ENCODE data around the gene ZNF530.

ZNF530 gene

DNA sequence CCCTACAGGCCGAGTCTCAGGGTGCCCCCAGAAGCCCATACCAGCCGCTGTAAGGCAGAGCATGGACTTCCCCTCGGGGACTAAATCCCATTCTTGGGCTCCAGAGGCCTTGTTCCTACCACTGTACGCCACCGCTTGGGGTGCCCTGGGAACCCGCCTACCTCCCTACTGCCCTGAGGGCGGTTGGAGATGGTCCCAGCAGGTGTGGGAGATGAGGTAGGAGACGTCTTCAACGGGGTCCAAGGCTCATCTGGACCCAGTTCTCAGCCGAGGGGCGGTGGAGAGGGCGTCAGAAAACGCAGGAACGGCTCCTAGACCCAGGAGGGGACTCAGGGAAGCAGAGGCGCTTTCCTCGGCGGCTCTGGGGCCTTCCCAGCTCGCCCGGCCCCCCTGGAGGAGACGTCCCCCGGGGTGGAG, 16.6 kb upstream of the ZNF530 start:
- TF ChIP-seq GLIS3 (CRISPR knock-in tag; IDR thresholded peaks at IDR 0.05) = no peak
- TF ChIP-seq SNAI2 (CRISPR knock-in tag; IDR thresholded peaks at IDR 0.05) = no peak
- TF ChIP-seq ZNF565 (CRISPR knock-in tag; conservative IDR thresholded peaks at IDR 0.05; ENCODE audit: low read depth) = no peak
- no peak for TF ChIP-seq TOX (CRISPR knock-in tag; IDR thresholded peaks at IDR 0.05; ENCODE audit: borderline replicate concordance)
- TF ChIP-seq, protein P1, sequence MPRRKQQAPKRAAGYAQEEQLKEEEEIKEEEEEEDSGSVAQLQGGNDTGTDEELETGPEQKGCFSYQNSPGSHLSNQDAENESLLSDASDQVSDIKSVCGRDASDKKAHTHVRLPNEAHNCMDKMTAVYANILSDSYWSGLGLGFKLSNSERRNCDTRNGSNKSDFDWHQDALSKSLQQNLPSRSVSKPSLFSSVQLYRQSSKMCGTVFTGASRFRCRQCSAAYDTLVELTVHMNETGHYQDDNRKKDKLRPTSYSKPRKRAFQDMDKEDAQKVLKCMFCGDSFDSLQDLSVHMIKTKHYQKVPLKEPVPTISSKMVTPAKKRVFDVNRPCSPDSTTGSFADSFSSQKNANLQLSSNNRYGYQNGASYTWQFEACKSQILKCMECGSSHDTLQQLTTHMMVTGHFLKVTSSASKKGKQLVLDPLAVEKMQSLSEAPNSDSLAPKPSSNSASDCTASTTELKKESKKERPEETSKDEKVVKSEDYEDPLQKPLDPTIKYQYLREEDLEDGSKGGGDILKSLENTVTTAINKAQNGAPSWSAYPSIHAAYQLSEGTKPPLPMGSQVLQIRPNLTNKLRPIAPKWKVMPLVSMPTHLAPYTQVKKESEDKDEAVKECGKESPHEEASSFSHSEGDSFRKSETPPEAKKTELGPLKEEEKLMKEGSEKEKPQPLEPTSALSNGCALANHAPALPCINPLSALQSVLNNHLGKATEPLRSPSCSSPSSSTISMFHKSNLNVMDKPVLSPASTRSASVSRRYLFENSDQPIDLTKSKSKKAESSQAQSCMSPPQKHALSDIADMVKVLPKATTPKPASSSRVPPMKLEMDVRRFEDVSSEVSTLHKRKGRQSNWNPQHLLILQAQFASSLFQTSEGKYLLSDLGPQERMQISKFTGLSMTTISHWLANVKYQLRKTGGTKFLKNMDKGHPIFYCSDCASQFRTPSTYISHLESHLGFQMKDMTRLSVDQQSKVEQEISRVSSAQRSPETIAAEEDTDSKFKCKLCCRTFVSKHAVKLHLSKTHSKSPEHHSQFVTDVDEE (CRISPR knock-in tag; IDR thresholded peaks at IDR 0.05) = no peak
- TF ChIP-seq, protein P2, sequence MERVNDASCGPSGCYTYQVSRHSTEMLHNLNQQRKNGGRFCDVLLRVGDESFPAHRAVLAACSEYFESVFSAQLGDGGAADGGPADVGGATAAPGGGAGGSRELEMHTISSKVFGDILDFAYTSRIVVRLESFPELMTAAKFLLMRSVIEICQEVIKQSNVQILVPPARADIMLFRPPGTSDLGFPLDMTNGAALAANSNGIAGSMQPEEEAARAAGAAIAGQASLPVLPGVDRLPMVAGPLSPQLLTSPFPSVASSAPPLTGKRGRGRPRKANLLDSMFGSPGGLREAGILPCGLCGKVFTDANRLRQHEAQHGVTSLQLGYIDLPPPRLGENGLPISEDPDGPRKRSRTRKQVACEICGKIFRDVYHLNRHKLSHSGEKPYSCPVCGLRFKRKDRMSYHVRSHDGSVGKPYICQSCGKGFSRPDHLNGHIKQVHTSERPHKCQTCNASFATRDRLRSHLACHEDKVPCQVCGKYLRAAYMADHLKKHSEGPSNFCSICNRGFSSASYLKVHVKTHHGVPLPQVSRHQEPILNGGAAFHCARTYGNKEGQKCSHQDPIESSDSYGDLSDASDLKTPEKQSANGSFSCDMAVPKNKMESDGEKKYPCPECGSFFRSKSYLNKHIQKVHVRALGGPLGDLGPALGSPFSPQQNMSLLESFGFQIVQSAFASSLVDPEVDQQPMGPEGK (CRISPR knock-in tag; IDR thresholded peaks at IDR 0.05; ENCODE audit: borderline replicate concordance) = no peak
- no peak for TF ChIP-seq BACH2 (CRISPR knock-in tag; IDR thresholded peaks at IDR 0.05; ENCODE audit: borderline replicate concordance)
- no peak for TF ChIP-seq CSDC2 (CRISPR knock-in tag; IDR thresholded peaks at IDR 0.05)
- TF ChIP-seq ZNF8 (CRISPR knock-in tag; IDR thresholded peaks at IDR 0.05) = no peak
- TF ChIP-seq ESRRG (CRISPR knock-in tag; IDR thresholded peaks at IDR 0.05) = no peak
- TF ChIP-seq ARNTL (CRISPR knock-in tag; IDR thresholded peaks at IDR 0.05; ENCODE audit: borderline replicate concordance, low read depth) = no peak
- TF ChIP-seq, protein P3, sequence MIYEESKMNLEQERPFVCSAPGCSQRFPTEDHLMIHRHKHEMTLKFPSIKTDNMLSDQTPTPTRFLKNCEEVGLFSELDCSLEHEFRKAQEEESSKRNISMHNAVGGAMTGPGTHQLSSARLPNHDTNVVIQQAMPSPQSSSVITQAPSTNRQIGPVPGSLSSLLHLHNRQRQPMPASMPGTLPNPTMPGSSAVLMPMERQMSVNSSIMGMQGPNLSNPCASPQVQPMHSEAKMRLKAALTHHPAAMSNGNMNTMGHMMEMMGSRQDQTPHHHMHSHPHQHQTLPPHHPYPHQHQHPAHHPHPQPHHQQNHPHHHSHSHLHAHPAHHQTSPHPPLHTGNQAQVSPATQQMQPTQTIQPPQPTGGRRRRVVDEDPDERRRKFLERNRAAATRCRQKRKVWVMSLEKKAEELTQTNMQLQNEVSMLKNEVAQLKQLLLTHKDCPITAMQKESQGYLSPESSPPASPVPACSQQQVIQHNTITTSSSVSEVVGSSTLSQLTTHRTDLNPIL (CRISPR knock-in tag; IDR thresholded peaks at IDR 0.05; ENCODE audit: low read depth) = no peak
- TF ChIP-seq TCF4 (CRISPR knock-in tag; IDR thresholded peaks at IDR 0.05; ENCODE audit: borderline replicate concordance) = no peak
- no peak for TF ChIP-seq ZC3H10 (CRISPR knock-in tag; IDR thresholded peaks at IDR 0.05)
- no peak for TF ChIP-seq ISL1 (CRISPR knock-in tag; IDR thresholded peaks at IDR 0.05)
- TF ChIP-seq PPARA (CRISPR knock-in tag; IDR thresholded peaks at IDR 0.05; ENCODE audit: borderline replicate concordance) = no peak
- no peak for ATAC-seq

DNA sequence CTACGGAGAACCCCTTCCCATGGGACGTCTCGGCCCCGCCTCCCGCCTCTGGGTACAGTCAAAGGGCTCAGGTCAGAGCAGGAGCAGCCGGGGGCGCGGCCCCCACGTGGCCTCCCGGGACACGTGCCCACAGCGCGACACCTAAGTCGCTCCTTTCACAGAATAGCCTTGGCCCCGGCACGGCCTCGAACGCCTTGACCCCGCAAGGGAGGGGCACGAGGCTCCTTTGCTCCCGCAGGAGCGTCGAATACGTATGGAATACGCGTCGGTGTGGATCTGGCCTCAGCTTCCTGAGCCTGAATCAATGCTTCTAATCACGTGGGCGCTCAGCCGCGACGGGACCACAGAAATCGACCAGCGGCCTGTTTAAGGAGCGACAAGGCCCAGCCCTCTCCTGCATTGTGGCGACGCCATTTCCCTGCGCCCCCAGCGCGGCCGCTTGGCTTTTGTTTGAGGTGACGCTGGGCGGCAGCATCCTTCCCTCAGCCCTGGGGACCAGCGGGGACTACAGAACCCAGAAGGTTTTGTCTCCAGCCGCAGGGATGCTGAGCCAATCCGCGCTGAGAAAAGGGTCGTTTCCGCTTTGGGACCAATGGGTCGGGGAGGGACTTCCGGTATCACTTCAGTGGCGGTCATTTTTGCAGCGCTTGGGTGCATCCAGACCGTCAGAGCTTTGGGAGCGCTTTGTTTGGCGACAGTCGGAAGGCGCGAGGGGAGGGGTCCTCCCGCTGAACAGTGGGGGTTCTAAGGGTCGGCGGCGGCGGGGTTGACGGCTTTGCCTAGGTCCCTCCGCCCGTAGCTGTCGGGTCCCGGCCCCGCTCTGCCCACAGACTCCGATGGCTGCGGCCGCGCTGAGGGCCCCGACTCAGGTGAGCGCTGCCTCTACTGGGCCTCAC, 15.9 kb upstream of the ZNF530 start, which contains the start of gene ZIK1:
TSS of gene ZIK1 (plus strand) at position 625 of the 896 bp plus-strand sequence. CDS start at position 837, 212 bp downstream.
- TF ChIP-seq BACH2 (CRISPR knock-in tag; IDR thresholded peaks at IDR 0.05; ENCODE audit: borderline replicate concordance) (no peak), ZNF70 (CRISPR knock-in tag; IDR thresholded peaks at IDR 0.05) (no peak), TOX (CRISPR knock-in tag; IDR thresholded peaks at IDR 0.05; ENCODE audit: borderline replicate concordance) (no peak), ISL1 (CRISPR knock-in tag; IDR thresholded peaks at IDR 0.05) (no peak), ZNF8 (CRISPR knock-in tag; IDR thresholded peaks at IDR 0.05) (no peak), RARB (CRISPR knock-in tag; IDR thresholded peaks at IDR 0.05) (no peak), ZC3H10 (CRISPR knock-in tag; IDR thresholded peaks at IDR 0.05) (no peak), TCF4 (CRISPR knock-in tag; IDR thresholded peaks at IDR 0.05; ENCODE audit: borderline replicate concordance) (no peak), SNAI2 (CRISPR knock-in tag; IDR thresholded peaks at IDR 0.05) (no peak), ARNTL (CRISPR knock-in tag; IDR thresholded peaks at IDR 0.05; ENCODE audit: borderline replicate concordance, low read depth) (no peak), ZNF565 (CRISPR knock-in tag; conservative IDR thresholded peaks at IDR 0.05; ENCODE audit: low read depth) (no peak), ZFP3 (CRISPR knock-in tag; IDR thresholded peaks at IDR 0.05) (no peak), GLIS3 (CRISPR knock-in tag; IDR thresholded peaks at IDR 0.05) (no peak)
- TF ChIP-seq, protein P4, sequence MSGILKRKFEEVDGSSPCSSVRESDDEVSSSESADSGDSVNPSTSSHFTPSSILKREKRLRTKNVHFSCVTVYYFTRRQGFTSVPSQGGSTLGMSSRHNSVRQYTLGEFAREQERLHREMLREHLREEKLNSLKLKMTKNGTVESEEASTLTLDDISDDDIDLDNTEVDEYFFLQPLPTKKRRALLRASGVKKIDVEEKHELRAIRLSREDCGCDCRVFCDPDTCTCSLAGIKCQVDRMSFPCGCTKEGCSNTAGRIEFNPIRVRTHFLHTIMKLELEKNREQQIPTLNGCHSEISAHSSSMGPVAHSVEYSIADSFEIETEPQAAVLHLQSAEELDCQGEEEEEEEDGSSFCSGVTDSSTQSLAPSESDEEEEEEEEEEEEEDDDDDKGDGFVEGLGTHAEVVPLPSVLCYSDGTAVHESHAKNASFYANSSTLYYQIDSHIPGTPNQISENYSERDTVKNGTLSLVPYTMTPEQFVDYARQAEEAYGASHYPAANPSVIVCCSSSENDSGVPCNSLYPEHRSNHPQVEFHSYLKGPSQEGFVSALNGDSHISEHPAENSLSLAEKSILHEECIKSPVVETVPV (CRISPR knock-in tag; IDR thresholded peaks at IDR 0.05) = no peak
- TF ChIP-seq, protein P3 (CRISPR knock-in tag; IDR thresholded peaks at IDR 0.05; ENCODE audit: low read depth) = no peak
- TF ChIP-seq, protein P1 (CRISPR knock-in tag; IDR thresholded peaks at IDR 0.05) = no peak
- TF ChIP-seq, protein P2 (CRISPR knock-in tag; IDR thresholded peaks at IDR 0.05; ENCODE audit: borderline replicate concordance) = no peak
- TF ChIP-seq, protein P5, sequence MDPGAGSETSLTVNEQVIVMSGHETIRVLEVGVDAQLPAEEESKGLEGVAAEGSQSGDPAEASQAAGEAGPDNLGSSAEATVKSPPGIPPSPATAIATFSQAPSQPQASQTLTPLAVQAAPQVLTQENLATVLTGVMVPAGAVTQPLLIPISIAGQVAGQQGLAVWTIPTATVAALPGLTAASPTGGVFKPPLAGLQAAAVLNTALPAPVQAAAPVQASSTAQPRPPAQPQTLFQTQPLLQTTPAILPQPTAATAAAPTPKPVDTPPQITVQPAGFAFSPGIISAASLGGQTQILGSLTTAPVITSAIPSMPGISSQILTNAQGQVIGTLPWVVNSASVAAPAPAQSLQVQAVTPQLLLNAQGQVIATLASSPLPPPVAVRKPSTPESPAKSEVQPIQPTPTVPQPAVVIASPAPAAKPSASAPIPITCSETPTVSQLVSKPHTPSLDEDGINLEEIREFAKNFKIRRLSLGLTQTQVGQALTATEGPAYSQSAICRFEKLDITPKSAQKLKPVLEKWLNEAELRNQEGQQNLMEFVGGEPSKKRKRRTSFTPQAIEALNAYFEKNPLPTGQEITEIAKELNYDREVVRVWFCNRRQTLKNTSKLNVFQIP (CRISPR knock-in tag; IDR thresholded peaks at IDR 0.05; ENCODE audit: borderline replicate concordance, low read depth) = no peak
- ATAC-seq = peak; percentile 95
